Omental fat pad (tissue), 4 donors: ENCODE data around the gene CHST8. TPM values are rescaled to one million over a fixed set of nuclear protein-coding genes. Genes with fewer than 3 reads are reported as not detected.

Source experiments
- ATAC-seq: fragments of 150-250 bp; one replicate; pipeline ENCODE4 v1.9.1; 2016; ENCODE audit warnings: mild to moderate bottlenecking, moderate library complexity; ENCODE audit not compliant: low FRiP score
- DNase-seq: peaks from one replicate; pipeline ENCODE4 v3.0.0-alpha.2; 2019; ENCODE audit warnings: low spot score
- CTCF ChIP-seq, 3 donors: fragments of 450-650 bp; IDR thresholded peaks; one replicate each; pipeline ENCODE4 v1.5.1; 2016 to 2017; ENCODE audit warnings: antibody characterized with exemption in 3 of 3, mild to moderate bottlenecking in 3 of 3, moderate library complexity in 2 of 3
- total RNA-seq, 4 donors: library from RNA; depleted of rRNA; stranded (reverse); fragments of >200 nt; gene quantifications; one replicate each; pipeline ENCODE4 v1.1.0, GENCODE V29; 2016

The CHST8 gene
- total RNA-seq, 4 donors from 2014 or later: 1.3 to 4.8 (median 1.4) TPM; not detected in 1

GRCh38 chr19:33724021-33724720 is 102.4 kb downstream of the CHST8 start:
- no peak for ATAC-seq
- TF ChIP-seq CTCF (IDR thresholded peaks at IDR 0.05): no peak
- no peak for DNase-seq

- TF ChIP-seq CTCF (IDR thresholded peaks at IDR 0.05): no peak
- DNase-seq (no peak), ATAC-seq (no peak)
These were observed 102.9 kb downstream of the CHST8 start for GRCh38 chr19:33724721-33725060.

- DNase-seq (no peak), ATAC-seq (no peak)
- no peak for TF ChIP-seq CTCF (IDR thresholded peaks at IDR 0.05)
These were observed 103.8 kb downstream of the CHST8 start for GRCh38 chr19:33725567-33725966.

- no peak for ATAC-seq
- DNase-seq: no peak
- TF ChIP-seq CTCF (IDR thresholded peaks at IDR 0.05): no peak
These were observed 105.0 kb downstream of the CHST8 start for GRCh38 chr19:33726756-33727155.

- no peak for TF ChIP-seq CTCF (IDR thresholded peaks at IDR 0.05)
- no peak for DNase-seq
- no peak for ATAC-seq
These were observed 105.7 kb downstream of the CHST8 start for GRCh38 chr19:33727331-33727998.

- no peak for TF ChIP-seq CTCF (IDR thresholded peaks at IDR 0.05)
- ATAC-seq: no peak
- no peak for DNase-seq
These were observed 106.4 kb downstream of the CHST8 start for GRCh38 chr19:33728141-33728540.
